Measurements from ENCODE around the gene UBE2D2. TPM values are rescaled to one million over a fixed set of nuclear protein-coding genes. Genes with fewer than 3 reads are reported as not detected.

The UBE2D2 gene
- total RNA-seq, 1 experiment from 2014 or later: 126 TPM

- in situ Hi-C loops (cut with HindIII; ENCODE audit: low pct_unique_long_range_greater_than_20kb, low sequenced_read_pairs): no loop called here
- no peak for DNase-seq (ENCODE audit: low read depth)
Measured at GRCh38 chr5:139663207-139664085, 102.3 kb downstream of the UBE2D2 start.

DNA sequence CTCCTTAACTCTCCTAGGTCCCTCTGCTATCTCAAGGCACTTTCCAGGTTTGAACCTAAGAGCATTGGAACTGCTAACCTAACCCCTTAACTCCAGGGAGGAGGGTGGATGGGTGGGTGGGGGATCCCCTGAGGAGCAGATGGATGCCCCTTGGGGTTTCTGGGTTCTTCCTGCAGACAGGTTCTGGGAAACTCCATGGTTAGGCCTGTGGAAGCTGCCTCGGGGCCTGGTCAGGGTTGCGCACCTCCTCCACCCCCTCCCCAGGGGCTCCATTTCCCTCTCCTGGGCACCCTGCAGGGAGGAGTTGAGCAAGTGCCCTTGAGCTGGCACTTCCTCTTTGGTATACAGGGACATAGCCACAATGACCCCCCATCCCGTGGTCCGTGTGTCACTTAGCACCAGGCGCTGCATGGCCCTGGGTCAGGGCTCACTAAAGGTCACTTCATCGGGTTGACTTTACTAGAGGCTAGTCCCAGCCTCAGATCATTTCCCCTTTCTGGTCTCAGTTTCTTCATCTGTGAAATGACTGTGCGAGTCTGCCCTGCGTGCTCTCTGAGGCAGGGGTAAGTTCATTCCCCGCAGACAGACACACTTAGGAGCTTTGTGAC is 103.1 kb downstream of the UBE2D2 start:
- no peak for DNase-seq (ENCODE audit: low read depth)
- in situ Hi-C loops (cut with HindIII; ENCODE audit: low pct_unique_long_range_greater_than_20kb, low sequenced_read_pairs): no loop called here

- no peak for DNase-seq (ENCODE audit: low read depth)
- in situ Hi-C loops (cut with HindIII; ENCODE audit: low pct_unique_long_range_greater_than_20kb, low sequenced_read_pairs): no loop called here
Measured at GRCh38 chr5:139664727-139665351, 103.7 kb downstream of the UBE2D2 start.

DNA sequence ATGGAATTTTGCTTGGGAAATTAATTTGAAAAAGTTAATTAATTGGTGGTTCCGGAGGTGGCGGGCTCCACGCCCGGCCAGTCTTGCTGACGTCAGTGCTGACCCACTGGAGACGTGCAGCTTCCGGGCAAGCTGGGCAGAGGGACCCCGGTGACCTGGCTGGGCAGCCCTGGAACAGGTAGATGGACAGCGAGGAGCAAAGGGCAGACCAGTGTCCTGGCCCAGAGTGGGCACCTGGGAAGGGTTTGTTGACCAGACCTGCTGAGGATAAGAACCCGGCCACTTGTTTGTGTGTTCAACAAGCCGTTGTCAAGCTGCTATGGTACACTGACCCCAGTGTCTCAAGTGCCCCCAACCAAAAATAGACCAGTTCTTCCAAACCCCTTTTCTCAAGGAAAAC is 104.5 kb downstream of the UBE2D2 start:
- in situ Hi-C loops (cut with HindIII; ENCODE audit: low pct_unique_long_range_greater_than_20kb, low sequenced_read_pairs): no loop called here
- DNase-seq (ENCODE audit: low read depth): no peak

DNA sequence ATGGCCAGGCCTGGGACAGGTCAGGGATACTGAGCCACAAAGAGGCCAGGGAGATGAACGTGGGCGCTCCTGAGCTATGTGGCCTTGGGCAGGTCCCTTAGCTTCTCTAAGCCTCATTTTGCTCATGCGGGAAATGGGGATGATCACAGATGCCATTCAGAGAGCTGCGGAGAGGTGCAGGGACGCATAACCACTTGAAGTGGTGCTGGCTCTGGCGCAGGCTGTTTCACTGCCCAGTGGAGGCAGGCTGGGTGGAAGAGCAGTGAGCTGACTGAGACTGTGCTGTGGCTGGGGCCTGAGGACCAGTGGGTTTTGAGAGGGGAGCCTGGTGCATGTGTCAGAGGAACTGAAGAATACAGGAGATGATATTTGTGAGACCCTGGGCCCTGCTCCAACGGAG is 105.4 kb downstream of the UBE2D2 start:
- DNase-seq (ENCODE audit: low read depth): no peak
- in situ Hi-C loops (cut with HindIII; ENCODE audit: low pct_unique_long_range_greater_than_20kb, low sequenced_read_pairs): no loop called here

DNA sequence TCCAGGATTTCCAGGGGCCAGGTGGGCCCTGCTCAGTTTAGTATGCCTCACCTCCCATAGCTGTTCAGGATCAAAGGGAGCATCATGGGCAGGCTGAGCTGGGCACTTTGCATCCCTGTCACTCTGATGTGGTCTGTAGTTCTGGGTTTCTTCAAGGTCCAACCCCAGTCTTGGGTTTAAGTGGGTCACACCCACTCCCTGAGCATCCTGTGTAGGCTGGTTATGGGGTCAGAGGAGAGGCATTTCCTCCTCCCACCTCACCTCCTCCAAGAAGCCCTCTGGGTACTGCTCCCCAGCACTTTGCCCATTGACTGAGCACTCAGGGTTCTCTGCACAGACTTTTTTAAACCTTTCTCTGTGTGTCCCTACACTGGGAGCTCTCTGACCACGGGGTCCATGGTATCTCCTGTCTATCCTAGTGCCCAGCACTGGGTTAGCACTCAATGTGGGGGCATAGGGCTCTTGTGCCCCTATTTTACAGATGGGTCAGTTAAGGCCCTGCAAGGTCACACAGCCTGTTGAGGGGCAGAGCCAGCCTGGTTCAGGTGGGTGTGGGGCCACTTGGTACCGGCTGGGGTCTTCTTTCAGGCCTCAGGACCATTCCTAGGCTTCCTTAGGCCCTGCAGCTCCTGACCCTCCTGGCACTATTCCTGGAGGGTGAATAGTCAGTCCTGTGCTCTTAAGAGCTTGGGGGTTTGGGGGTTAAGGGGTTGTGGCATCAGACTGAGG is 106.0 kb downstream of the UBE2D2 start:
- no peak for DNase-seq (ENCODE audit: low read depth)
- in situ Hi-C loops (cut with HindIII; ENCODE audit: low pct_unique_long_range_greater_than_20kb, low sequenced_read_pairs): no loop called here

GRCh38 chr5:139667730-139668063 is 106.6 kb downstream of the UBE2D2 start:
- in situ Hi-C loops (cut with HindIII; ENCODE audit: low pct_unique_long_range_greater_than_20kb, low sequenced_read_pairs): no loop called here
- DNase-seq (ENCODE audit: low read depth): no peak

GRCh38 chr5:139668064-139668880 is 107.1 kb downstream of the UBE2D2 start:
- no peak for DNase-seq (ENCODE audit: low read depth)
- in situ Hi-C loops (cut with HindIII; ENCODE audit: low pct_unique_long_range_greater_than_20kb, low sequenced_read_pairs): no loop called here

DNA sequence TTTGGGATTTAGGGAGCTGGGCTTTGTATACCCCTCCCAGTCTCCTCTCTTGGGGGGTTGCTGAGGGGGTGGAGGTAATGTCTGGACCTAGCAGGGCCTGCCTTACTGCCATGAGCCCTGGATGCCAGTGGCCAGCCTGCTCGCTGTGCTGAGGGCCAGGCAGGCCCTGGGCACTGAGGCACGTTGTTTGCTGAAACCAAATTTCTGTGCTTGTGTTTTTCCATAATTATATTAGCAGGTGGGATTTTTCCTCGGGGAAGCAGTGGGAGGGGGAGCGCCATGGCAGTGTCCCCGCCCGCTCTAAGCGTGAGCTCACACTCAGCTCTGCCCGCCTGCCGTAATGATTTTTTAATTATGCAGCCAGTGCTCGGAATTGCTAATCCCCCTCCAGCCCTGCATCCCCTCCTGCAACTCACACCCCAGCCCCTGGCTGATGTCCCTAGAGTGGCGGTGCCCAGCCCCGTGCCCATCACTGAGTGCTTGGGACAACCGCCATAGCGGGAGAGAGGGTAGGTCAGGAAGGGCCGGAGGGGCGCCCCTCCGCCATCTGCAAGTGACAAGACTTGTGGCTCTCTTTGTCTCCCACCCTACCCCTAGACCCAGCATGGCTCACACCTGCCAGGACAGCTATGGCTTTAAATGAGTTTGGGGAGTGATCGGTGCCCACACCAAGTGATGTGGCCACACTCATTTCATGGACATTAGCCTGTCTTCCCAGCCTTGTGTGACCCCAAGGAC is 108.0 kb downstream of the UBE2D2 start:
- in situ Hi-C loops (cut with HindIII; ENCODE audit: low pct_unique_long_range_greater_than_20kb, low sequenced_read_pairs): no loop called here
- no peak for DNase-seq (ENCODE audit: low read depth)

DNA sequence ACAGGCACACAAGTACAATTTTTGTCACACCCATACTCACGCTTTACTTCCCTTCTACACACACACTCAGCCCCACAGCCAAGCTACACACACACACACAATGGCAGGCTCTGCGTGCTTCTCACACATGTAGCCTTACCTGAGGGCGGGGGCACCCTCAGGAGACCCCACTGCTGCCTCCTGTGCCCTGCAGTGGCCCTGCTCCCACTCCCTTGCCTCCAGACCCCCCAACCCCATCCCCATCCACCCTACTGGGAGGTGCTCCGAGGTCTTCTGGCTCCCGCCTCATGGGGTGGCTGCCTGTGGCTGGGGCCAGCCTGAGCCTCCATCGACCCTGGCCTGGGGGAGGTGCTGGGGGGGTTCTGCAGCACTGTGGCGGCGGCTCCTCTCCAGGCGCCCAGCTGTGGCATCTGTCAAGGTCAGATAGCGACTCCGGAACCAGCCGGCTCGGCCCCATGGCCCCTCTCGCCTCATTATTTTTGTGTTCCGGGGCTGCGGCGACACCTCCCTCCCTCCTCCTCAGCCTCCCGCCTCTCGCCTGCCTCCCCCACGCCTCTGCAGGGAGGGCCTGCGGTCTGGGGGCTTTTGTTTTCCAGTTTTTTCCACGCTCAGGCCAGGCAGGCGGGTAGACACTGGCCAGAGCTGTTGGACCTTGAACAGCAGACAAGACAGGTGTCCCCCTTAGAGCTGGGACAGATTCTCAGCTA is 108.7 kb downstream of the UBE2D2 start:
- in situ Hi-C loops (cut with HindIII; ENCODE audit: low pct_unique_long_range_greater_than_20kb, low sequenced_read_pairs): no loop called here
- DNase-seq (ENCODE audit: low read depth): no peak

DNA sequence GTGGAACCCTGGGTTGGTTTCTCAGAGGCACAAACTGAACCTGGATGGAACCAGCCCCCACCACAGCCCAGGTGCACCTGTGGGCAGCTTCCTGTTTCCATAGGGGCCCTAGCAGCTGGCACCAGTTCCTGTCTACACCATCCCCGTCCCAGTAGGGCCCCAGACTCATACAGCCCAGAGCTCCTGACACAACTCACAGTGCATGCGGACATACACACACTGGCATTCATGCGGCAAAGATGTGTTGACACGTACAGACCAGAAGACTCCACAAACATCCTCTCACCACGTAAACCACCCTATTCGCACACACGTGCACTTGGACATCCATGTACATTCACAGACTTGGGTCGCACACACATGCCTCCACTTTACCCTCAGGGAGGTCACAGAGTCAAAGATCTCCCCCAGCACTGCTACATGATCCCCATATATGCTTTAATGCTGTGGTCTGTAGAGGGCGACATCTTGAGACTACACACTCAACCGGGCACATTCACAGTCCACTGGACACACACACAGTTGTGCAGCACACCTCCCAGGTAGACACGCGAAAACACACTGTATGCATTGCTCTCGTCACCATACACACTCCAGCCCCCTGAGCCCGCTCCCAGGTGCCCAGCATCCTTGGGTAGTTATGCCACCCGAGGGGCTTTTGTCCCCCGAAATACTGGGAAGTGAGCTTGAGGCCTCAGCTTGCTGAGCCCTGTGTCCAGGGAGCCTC is 109.4 kb downstream of the UBE2D2 start:
- DNase-seq (ENCODE audit: low read depth): no peak
- in situ Hi-C loops (cut with HindIII; ENCODE audit: low pct_unique_long_range_greater_than_20kb, low sequenced_read_pairs): no loop called here

GRCh38 chr5:139671096-139671841 is 110.1 kb downstream of the UBE2D2 start:
- in situ Hi-C loops (cut with HindIII; ENCODE audit: low pct_unique_long_range_greater_than_20kb, low sequenced_read_pairs): no loop called here
- no peak for DNase-seq (ENCODE audit: low read depth)

GRCh38 chr5:139675213-139675612 is 114.1 kb downstream of the UBE2D2 start:
- in situ Hi-C loops (cut with HindIII; ENCODE audit: low pct_unique_long_range_greater_than_20kb, low sequenced_read_pairs): no loop called here
- DNase-seq (ENCODE audit: low read depth): no peak

DNA sequence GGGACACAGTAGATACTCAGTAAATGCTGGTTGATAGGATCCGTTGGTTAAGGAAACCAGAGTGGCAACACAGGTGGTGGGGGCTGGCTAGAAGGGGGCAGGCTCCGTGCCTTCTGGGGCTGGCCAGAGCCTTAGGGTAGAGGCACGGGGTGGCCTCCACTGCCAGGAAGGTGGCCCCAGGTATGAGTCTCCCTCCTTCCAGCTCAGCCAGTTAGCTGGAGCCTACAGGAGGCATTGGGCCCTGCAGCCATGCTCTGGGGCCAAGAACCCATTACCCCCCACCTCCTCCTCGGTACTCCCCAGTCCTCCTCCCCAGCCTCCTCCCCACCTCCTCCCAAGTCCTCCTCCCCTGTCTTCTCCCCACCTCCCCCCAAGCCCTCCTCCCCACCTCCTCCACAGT is 114.7 kb downstream of the UBE2D2 start:
- in situ Hi-C loops (cut with HindIII; ENCODE audit: low pct_unique_long_range_greater_than_20kb, low sequenced_read_pairs): no loop called here

DNA sequence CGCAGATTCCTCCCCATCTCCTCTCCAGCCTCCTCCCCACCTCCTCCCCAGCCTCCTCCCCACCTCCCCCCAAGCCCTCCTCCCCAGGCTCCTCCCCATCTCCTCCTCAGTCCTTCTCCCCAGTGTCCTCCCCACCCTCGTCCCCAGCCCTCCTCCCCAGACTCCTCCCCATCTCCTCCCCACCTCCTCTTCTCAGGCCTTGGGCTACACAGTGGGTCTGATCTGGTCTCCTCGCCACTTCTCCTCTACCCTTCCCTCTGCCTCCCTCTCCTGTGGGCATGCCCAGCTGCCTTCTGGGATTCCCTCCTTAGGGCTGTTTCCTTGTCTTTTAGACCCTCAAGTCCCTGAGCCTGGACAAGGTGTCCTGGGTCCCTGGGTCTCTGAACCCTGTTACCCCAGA is 115.3 kb downstream of the UBE2D2 start:
- DNase-seq (ENCODE audit: low read depth): no peak
- in situ Hi-C loops (cut with HindIII; ENCODE audit: low pct_unique_long_range_greater_than_20kb, low sequenced_read_pairs): no loop called here

More for the DNA sequence above, 114.7 kb downstream of the UBE2D2 start:
- no peak for DNase-seq (ENCODE audit: low read depth)
